Measurements from ENCODE around the gene TSR3. TPM values are rescaled to one million over a fixed set of nuclear protein-coding genes. Genes with fewer than 3 reads are reported as not detected.

The TSR3 gene
- total RNA-seq, 2 donors from 2014 or later, result 64.9 to 67.4 TPM

GRCh38 chr16:1341495-1342420, 9.9 kb downstream of the TSR3 start:
- 88 to 94% methylated on average over 23 to 39 of the region's 39 CpGs for WGBS, 2 experiments (ENCODE audit: insufficient coverage in 1 of 2, insufficient read length in 1 of 2)
- no peak for TF ChIP-seq CTCF (conservative IDR thresholded peaks at IDR 0.05)
- H3K27me3 ChIP-seq (ENCODE audit: control insufficient read depth, insufficient read depth, low read length, poor library complexity, severe bottlenecking), result peaks cover 25% of the 10 kb centered on the region
- no peak overlapping the region for H3K27ac ChIP-seq (ENCODE audit: low read depth, low read length)
- H3K4me3 ChIP-seq (ENCODE audit: low read length), result no peak overlapping the region
- peaks cover 2% of the 10 kb centered on the region for H3K27me3 Mint-ChIP-seq (ENCODE audit: insufficient read depth)
- no peak overlapping the region for H3K4me3 Mint-ChIP-seq
- no peak overlapping the region for H3K9ac ChIP-seq (ENCODE audit: extremely low read depth, low read length, poor library complexity, severe bottlenecking)
- no peaks in the 10 kb centered on the region for H3K4me1 Mint-ChIP-seq
- no peaks in the 10 kb centered on the region for H3K36me3 Mint-ChIP-seq (ENCODE audit: low read depth)
- no peaks in the 10 kb centered on the region for H3K9me3 ChIP-seq (ENCODE audit: control insufficient read depth, low read length)
- DNase-seq, result no peak
- no peaks in the 10 kb centered on the region for H3K4me1 ChIP-seq (ENCODE audit: control insufficient read depth, insufficient read depth, low read length)
- no peaks in the 10 kb centered on the region for H3K9me3 Mint-ChIP-seq
- H3K36me3 ChIP-seq (ENCODE audit: control insufficient read depth, insufficient read depth, low read length), result no peaks in the 10 kb centered on the region
- H3K27ac Mint-ChIP-seq, result no peak overlapping the region

GRCh38 chr16:1340730-1341494, 10.8 kb downstream of the TSR3 start:
- Mint-ChIP-seq H3K27ac (no peak overlapping the region), H3K4me3 (no peak overlapping the region), H3K9me3 (no peaks in the 10 kb centered on the region), H3K4me1 (no peaks in the 10 kb centered on the region), H3K27me3 (ENCODE audit: insufficient read depth) (peaks cover 10% of the 10 kb centered on the region), H3K36me3 (ENCODE audit: low read depth) (no peaks in the 10 kb centered on the region)
- WGBS, 2 experiments (ENCODE audit: insufficient coverage in 1 of 2, insufficient read length in 1 of 2), result 89 to 90% methylated on average over 30 to 36 of the region's 36 CpGs
- Histone ChIP-seq H3K27ac (ENCODE audit: low read depth, low read length) (no peak overlapping the region), H3K27me3 (ENCODE audit: control insufficient read depth, insufficient read depth, low read length, poor library complexity, severe bottlenecking) (peaks cover 33% of the 10 kb centered on the region), H3K9ac (ENCODE audit: extremely low read depth, low read length, poor library complexity, severe bottlenecking) (no peak overlapping the region), H3K36me3 (ENCODE audit: control insufficient read depth, insufficient read depth, low read length) (no peaks in the 10 kb centered on the region), H3K4me3 (ENCODE audit: low read length) (no peak overlapping the region), H3K4me1 (ENCODE audit: control insufficient read depth, insufficient read depth, low read length) (no peaks in the 10 kb centered on the region), H3K9me3 (ENCODE audit: control insufficient read depth, low read length) (no peaks in the 10 kb centered on the region)
- DNase-seq, result no peak
- TF ChIP-seq CTCF (conservative IDR thresholded peaks at IDR 0.05), result no peak

GRCh38 chr16:1338855-1339675, 12.6 kb downstream of the TSR3 start:
- Mint-ChIP-seq H3K4me3 (no peak overlapping the region), H3K27me3 (ENCODE audit: insufficient read depth) (peaks cover 29% of the 10 kb centered on the region), H3K9me3 (no peaks in the 10 kb centered on the region), H3K4me1 (no peaks in the 10 kb centered on the region), H3K36me3 (ENCODE audit: low read depth) (no peaks in the 10 kb centered on the region), H3K27ac (no peak overlapping the region)
- no peaks in the 10 kb centered on the region for H3K4me1 ChIP-seq (ENCODE audit: control insufficient read depth, insufficient read depth, low read length)
- no peak for TF ChIP-seq CTCF (conservative IDR thresholded peaks at IDR 0.05)
- no peak overlapping the region for H3K27ac ChIP-seq (ENCODE audit: low read depth, low read length)
- DNase-seq, result no peak
- WGBS, 2 experiments (ENCODE audit: insufficient coverage in 1 of 2, insufficient read length in 1 of 2), result 73 to 75% methylated on average over 17 to 31 of the region's 31 CpGs
- no peaks in the 10 kb centered on the region for H3K36me3 ChIP-seq (ENCODE audit: control insufficient read depth, insufficient read depth, low read length)
- H3K4me3 ChIP-seq (ENCODE audit: low read length), result no peak overlapping the region
- H3K9ac ChIP-seq (ENCODE audit: extremely low read depth, low read length, poor library complexity, severe bottlenecking), result no peak overlapping the region
- H3K9me3 ChIP-seq (ENCODE audit: control insufficient read depth, low read length), result no peaks in the 10 kb centered on the region
- H3K27me3 ChIP-seq (ENCODE audit: control insufficient read depth, insufficient read depth, low read length, poor library complexity, severe bottlenecking), result peaks cover 47% of the 10 kb centered on the region

Data from endodermal cell (in vitro differentiated cells).